Upper lobe of left lung (tissue), 6 donors: ENCODE data around the gene MRAP2. TPM values are rescaled to one million over a fixed set of nuclear protein-coding genes. Genes with fewer than 3 reads are reported as not detected.
"Not testable (repeated sequence)": the region's sequence is repeated elsewhere in the genome, so short reads cannot be mapped to it uniquely, and the experiment has no call there.

Experiments used
- ATAC-seq, 2 donors: fragments of 200-7000 bp; cut with Tn5 transposase; one replicate each; pipeline ENCODE4 v1.9.1; 2022; ENCODE audit warnings: mild to moderate bottlenecking in 2 of 2, moderate library complexity in 2 of 2; ENCODE audit not compliant: low FRiP score in 2 of 2
- DNase-seq, 2 donors: peaks; one replicate each; pipeline ENCODE4 v3.0.0-alpha.2; 2019 to 2020
- H3K27ac ChIP-seq, 4 donors: fragments of 200-600 bp; sonication (generic); one replicate each; pipeline ENCODE4 v1.5.1; 2016 to 2019
- H3K27me3 ChIP-seq, 4 donors: fragments of 200-600 bp; sonication (generic); one replicate each; pipeline ENCODE4 v1.5.1; 2017 to 2019
- H3K36me3 ChIP-seq, 4 donors: fragments of 200-600 bp; sonication (generic); one replicate each; pipeline ENCODE4 v1.5.1; 2016 to 2019
- H3K4me1 ChIP-seq, 4 donors: fragments of 200-600 bp; sonication (generic); one replicate each; pipeline ENCODE4 v1.5.1; 2018 to 2019
- H3K4me3 ChIP-seq, 4 donors: fragments of 200-600 bp; sonication (generic); one replicate each; pipeline ENCODE4 v1.5.1; 2017 to 2019; ENCODE audit warnings: mild to moderate bottlenecking in 2 of 4, moderate library complexity in 1 of 4
- H3K9me3 ChIP-seq, 4 donors: fragments of 200-600 bp; sonication (generic); one replicate each; pipeline ENCODE4 v1.5.1; 2018 to 2019
- EP300 ChIP-seq, 4 donors: sonication (generic); formaldehyde crosslinking; IDR thresholded peaks; one replicate each; pipeline ENCODE4 v1.5.1; 2017; ENCODE audit warnings: antibody characterized with exemption in 4 of 4, control low read depth in 2 of 4
- POLR2A ChIP-seq, 4 donors: fragments of 450-650 bp; IDR thresholded peaks; one replicate each; pipeline ENCODE4 v1.5.1; 2016 to 2017; ENCODE audit warnings: antibody characterized with exemption in 4 of 4, mild to moderate bottlenecking in 2 of 4
- POLR2AphosphoS5 ChIP-seq, 2 donors: sonication (generic); formaldehyde crosslinking; IDR thresholded peaks; one replicate each; pipeline ENCODE4 v1.5.1; 2017; ENCODE audit warnings: antibody characterized with exemption in 2 of 2
- WGBS, 2 donors: methylation state at CpG; one replicate each; pipeline ENCODE4 v1.1.5; 2017 to 2018; 5-methylcytosine and 5-hydroxymethylcytosine counted together
- total RNA-seq, 6 donors: library from RNA; depleted of rRNA in 4 of 6; stranded (reverse); fragments of >200 nt in 4 of 6; gene quantifications; one replicate each; pipeline versions ENCODE4 v1.1.0 to v1.2.1, GENCODE V29; 2016 to 2021
- TF ChIP-seq, protein P1 (sequence below), 6 experiments: fragments of 450-650 bp in 4 of 6; fragments of 200-600 bp in 2 of 6; sonication (generic) in 2 of 6; IDR thresholded peaks; one replicate each; pipeline ENCODE4 v1.5.1; 2016 to 2019; ENCODE audit warnings: antibody characterized with exemption in 6 of 6
- donor health status: DM: no; HTN: no; CAD: no; lungs with moderate emphysema.
- donor health status: DM: no; HTN: yes; CAD: no; lungs with severe emphysema.

MRAP2 gene
- total RNA-seq, 6 donors from 2014 or later, result 0.40 to 3.1 (median 1.4) TPM; not detected in 1

DNA sequence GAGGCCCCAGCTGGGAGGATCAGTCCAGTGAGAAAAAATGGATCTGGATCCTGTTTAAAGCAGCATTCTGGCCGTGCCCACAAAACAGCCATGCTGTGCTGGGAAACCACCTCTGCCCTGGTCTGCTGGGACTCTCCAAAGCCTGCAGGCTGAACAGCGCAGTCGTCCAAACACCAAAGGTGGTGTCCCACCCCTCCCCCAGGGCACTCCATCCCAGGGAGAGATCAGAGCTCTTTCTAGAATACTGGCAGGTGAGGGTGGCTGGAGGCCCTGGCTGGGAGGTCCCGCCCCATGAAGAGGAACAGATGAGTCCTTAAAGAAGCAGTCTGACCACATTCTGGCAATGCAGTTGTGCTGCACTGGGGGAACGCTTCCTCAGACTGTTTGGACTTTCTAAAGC is 84.6 kb downstream of the MRAP2 start:
- no peak for TF ChIP-seq POLR2A (IDR thresholded peaks at IDR 0.05)
- TF ChIP-seq, protein P1, sequence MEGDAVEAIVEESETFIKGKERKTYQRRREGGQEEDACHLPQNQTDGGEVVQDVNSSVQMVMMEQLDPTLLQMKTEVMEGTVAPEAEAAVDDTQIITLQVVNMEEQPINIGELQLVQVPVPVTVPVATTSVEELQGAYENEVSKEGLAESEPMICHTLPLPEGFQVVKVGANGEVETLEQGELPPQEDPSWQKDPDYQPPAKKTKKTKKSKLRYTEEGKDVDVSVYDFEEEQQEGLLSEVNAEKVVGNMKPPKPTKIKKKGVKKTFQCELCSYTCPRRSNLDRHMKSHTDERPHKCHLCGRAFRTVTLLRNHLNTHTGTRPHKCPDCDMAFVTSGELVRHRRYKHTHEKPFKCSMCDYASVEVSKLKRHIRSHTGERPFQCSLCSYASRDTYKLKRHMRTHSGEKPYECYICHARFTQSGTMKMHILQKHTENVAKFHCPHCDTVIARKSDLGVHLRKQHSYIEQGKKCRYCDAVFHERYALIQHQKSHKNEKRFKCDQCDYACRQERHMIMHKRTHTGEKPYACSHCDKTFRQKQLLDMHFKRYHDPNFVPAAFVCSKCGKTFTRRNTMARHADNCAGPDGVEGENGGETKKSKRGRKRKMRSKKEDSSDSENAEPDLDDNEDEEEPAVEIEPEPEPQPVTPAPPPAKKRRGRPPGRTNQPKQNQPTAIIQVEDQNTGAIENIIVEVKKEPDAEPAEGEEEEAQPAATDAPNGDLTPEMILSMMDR (IDR thresholded peaks at IDR 0.05), result no peak
- Histone ChIP-seq H3K27me3 (no peaks in the 10 kb centered on the region), H3K27ac (no peak overlapping the region), H3K4me3 (no peak overlapping the region), H3K9me3 (no peaks in the 10 kb centered on the region), H3K36me3 (no peaks in the 10 kb centered on the region), H3K4me1 (no peaks in the 10 kb centered on the region)
- ATAC-seq, result no peak
- 77 to 100% methylated on average over 1 to 5 of the region's 5 CpGs for WGBS, 2 donors
- no peak for DNase-seq

DNA sequence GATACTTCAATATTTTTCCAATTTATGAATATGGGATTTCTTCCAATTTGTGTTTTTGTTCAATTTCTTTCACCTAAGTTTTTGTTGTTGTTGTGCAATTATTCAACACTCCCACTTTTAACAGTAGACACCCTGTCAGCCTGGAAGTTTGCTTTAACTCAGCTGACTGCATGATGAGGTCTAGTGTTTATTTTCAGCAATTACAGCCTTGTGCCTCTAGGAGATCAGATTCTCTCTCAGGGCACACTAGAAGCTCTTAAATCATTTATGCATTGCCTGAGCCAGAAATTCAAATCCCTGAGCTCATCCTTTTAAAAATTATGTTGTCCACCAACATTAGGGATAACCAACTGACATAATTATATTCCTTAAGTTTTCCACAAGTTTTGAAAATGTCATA is 85.7 kb downstream of the MRAP2 start:
- H3K4me3 ChIP-seq, result no peak overlapping the region
- TF ChIP-seq POLR2AphosphoS5 (IDR thresholded peaks at IDR 0.05), result no peak
- no peak for TF ChIP-seq POLR2A (IDR thresholded peaks at IDR 0.05)
- no peak for TF ChIP-seq EP300 (IDR thresholded peaks at IDR 0.05)
- TF ChIP-seq, protein P1 (IDR thresholded peaks at IDR 0.05), result no peak
- DNase-seq, result no peak
- H3K27ac ChIP-seq, result no peak overlapping the region
- no peaks in the 10 kb centered on the region for H3K9me3 ChIP-seq
- no peak for ATAC-seq
- H3K36me3 ChIP-seq, result no peaks in the 10 kb centered on the region
- no peaks in the 10 kb centered on the region for H3K4me1 ChIP-seq
- H3K27me3 ChIP-seq, result no peaks in the 10 kb centered on the region

DNA sequence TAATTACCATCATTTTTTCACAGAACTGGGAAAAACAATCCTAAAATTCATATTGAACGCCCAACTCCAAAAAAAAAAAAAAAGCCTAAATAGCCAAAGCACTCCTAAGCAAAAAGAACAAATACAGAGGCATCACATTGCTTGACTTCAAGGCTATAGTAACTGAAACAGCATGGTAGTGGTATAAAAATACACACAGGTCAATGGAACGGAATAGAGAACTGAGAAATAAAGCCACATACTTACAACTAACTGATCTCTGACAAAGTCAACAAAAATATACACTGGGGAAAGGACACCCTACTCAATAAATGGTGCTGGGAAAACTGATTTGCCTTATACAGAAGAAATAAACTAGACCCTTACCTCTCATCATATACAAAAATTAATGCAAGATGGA is 89.6 kb downstream of the MRAP2 start:
- no peak for ATAC-seq
- H3K36me3 ChIP-seq, result peaks cover 2 to 16% (median 4%) of the 10 kb centered on the region in 4 donors
- H3K4me1 ChIP-seq, result no peaks in the 10 kb centered on the region
- no peaks in the 10 kb centered on the region for H3K9me3 ChIP-seq
- DNase-seq, result no peak
- TF ChIP-seq, protein P1 (IDR thresholded peaks at IDR 0.05), result peak in 1 of 6 experiments; percentile 10
- TF ChIP-seq POLR2AphosphoS5 (IDR thresholded peaks at IDR 0.05), result no peak
- H3K27ac ChIP-seq, result no peak overlapping the region
- WGBS, 2 donors, result 93 to 97% methylated on average over 2 of the region's 2 CpGs
- H3K4me3 ChIP-seq, result no peak overlapping the region
- no peaks in the 10 kb centered on the region for H3K27me3 ChIP-seq

DNA sequence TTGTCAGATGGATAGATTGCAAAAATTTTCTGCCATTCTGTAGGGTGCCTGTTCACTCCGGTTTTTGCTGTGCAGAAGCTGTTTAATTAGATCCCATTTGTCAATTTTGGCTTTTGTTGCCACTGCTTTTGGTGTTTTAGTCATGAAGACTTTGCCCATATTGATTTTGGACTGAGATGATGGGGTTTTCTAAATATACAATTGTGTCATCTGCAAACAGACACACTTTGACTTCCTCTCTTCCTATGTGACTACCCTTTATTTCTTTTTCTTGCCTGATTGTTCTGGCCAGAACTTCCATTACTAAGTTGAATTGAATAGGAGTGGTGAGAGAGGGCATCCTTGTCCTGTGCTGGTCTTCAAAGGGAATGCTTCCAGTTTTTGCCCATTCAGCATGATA is 96.0 kb downstream of the MRAP2 start:
- H3K9me3 ChIP-seq, H3K27ac ChIP-seq, ATAC-seq, H3K27me3 ChIP-seq, H3K4me1 ChIP-seq, H3K4me3 ChIP-seq, DNase-seq: not testable (repeated sequence)
- peaks cover 4 to 22% (median 9%) of the 10 kb centered on the region in 4 donors for H3K36me3 ChIP-seq
- WGBS, 2 donors, result 97 to 100% methylated on average over 1 of the region's 1 CpG

DNA sequence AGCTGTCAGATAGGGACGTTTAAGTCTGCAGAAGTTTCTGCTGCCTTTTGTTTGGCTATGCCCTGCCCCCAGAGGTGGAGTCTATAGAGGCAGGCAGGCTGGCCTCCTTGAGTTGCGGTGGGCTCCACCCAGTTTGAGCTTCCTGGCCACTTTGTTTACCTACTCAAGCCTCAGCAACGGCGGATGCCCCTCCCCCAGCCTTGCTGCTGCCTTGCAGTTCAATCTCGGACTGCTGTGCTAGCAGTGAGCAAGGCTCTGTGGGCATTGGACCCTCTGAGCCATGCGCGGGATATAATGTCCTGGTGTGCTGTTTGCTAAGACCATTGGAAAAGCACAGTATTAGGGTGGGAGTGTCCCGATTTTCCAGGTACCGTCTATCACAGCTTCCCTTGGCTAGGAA is 99.8 kb downstream of the MRAP2 start:
- ATAC-seq, H3K27ac ChIP-seq, H3K4me1 ChIP-seq, H3K27me3 ChIP-seq, H3K9me3 ChIP-seq, H3K4me3 ChIP-seq: not testable (repeated sequence)
- H3K36me3 ChIP-seq, result peaks cover 0 to 29% (median 8%) of the 10 kb centered on the region in 4 donors
- 96 to 100% methylated on average over 2 to 9 of the region's 9 CpGs for WGBS, 2 donors
- DNase-seq, result peak in 1 of 2 donors; percentile 18

DNA sequence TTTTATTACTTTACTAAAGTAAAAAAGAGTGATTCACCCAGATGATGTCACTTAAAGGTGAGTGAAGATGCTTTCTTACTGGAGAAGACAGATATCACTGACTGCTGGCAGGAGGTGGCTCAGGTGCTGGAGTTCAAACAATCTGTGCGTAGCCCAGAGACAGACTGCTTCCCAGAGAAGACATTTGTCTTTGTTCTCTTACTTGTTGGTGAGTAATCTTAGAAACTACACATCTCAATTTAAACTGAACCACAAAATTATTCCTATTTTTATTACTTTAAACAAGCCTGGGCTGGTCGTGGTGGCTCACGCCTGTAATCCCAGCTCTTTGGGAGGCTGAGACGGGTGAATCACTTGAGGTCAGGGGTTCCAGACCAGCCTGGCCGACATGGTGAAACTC is 101.7 kb downstream of the MRAP2 start:
- Histone ChIP-seq H3K9me3 (no peaks in the 10 kb centered on the region), H3K27ac (no peak overlapping the region), H3K27me3 (no peaks in the 10 kb centered on the region), H3K4me3 (no peak overlapping the region), H3K4me1 (no peaks in the 10 kb centered on the region), H3K36me3 (peaks cover 0 to 38% (median 8%) of the 10 kb centered on the region in 4 donors)
- TF ChIP-seq POLR2A (IDR thresholded peaks at IDR 0.05) (no peak), POLR2AphosphoS5 (IDR thresholded peaks at IDR 0.05) (no peak), EP300 (IDR thresholded peaks at IDR 0.05) (no peak)
- TF ChIP-seq, protein P1 (IDR thresholded peaks at IDR 0.05), result no peak
- DNase-seq (no peak), ATAC-seq (no peak)
- 94 to 97% methylated on average over 5 of the region's 5 CpGs for WGBS, 2 donors
